ENCODE results near the gene GLYATL1. TPM values are rescaled to one million over a fixed set of nuclear protein-coding genes. Genes with fewer than 3 reads are reported as not detected.
"Not testable (repeated sequence)": the region's sequence is repeated elsewhere in the genome, so short reads cannot be mapped to it uniquely, and the experiment has no call there.

GLYATL1 gene
- total RNA-seq, 1 donor from 2014 or later, result not detected

DNA sequence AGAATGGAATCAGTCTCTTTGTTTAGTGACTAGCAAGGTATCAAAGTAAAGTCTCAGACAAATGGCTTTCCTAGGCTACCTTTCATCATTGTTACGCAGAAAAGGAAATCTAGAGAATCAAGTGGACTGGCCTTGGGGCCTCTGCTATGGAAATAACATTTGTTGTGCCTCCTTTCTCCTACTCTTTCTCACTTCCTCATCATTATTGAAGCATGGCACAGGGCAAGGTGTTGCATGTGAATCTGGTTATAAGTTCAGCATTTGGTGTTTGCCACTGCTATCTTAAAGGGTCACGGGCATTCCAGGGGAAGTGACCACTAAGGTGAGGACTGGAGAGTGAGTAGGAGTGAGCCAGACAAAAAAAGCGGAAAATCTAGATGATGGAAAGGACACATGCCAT, 54.9 kb downstream of the GLYATL1 start:
- DNase-seq (ENCODE audit: low read depth, low spot score), result no peak

- no peak for DNase-seq (ENCODE audit: low read depth, low spot score)
Measured at GRCh38 chr11:58998480-58999290, 59.4 kb downstream of the GLYATL1 start.

GRCh38 chr11:58999291-58999680, 60.0 kb downstream of the GLYATL1 start:
- DNase-seq (ENCODE audit: low read depth, low spot score), result no peak

- no peak for DNase-seq (ENCODE audit: low read depth, low spot score)
Measured at GRCh38 chr11:59000003-59000402, 60.7 kb downstream of the GLYATL1 start.

DNA sequence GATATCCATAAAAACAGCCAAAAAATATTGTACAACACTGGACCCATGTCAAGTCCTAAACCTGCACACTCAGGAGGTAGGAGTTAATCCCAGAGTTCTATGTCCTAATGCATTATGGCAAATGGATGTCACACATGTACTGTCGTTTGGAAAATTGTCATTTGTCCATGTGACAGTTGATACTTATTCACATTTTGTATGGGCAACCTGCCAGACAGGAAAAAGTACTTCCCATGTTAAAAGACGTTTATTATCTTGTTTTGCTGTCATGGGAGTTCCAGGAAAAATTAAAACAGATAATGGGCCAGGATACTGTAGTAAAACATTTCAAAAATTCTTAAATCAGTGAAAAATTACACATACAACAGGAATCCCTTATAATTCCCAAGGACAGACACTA, 62.7 kb downstream of the GLYATL1 start:
- DNase-seq (ENCODE audit: low read depth, low spot score), result not testable (repeated sequence)

Other genes starting within 250 kb of the GLYATL1 start
- gene GLYAT, start 207.5 kb upstream of the GLYATL1 start, total RNA-seq, result not detected in 2 replicates
- not detected in 2 replicates for gene GLYATL2, start 94.8 kb upstream of the GLYATL1 start, total RNA-seq
- not detected in 2 replicates for gene GLYATL1B, start 146.8 kb downstream of the GLYATL1 start, total RNA-seq
- 18.0 and 30.9 TPM in 2 replicates for gene FAM111B, start 167.7 kb downstream of the GLYATL1 start, total RNA-seq
- gene FAM111A, start 203.4 kb downstream of the GLYATL1 start, total RNA-seq, result 42.2 and 106 TPM in 2 replicates
- 0.20 and 0.21 TPM in 2 replicates for gene DTX4, start 232.6 kb downstream of the GLYATL1 start, total RNA-seq